HEK293T (cell line): Measurements from ENCODE around the gene MYBPH.

Experiments used
- CTCF ChIA-PET: fragments of 350-600 bp; formaldehyde crosslinking; extraction: SDS; loops from one replicate; lab custom pipeline; 2021; ENCODE audit warnings: antibody characterized with exemption, inconsistent platforms; lab: Yijun Ruan, JAX
- POLR2A ChIA-PET: fragments of 350-600 bp; formaldehyde crosslinking; extraction: SDS; loops from one replicate; lab custom pipeline; 2020; ENCODE audit warnings: antibody characterized with exemption, inconsistent platforms; lab: Yijun Ruan, JAX
- DNase-seq: peaks from one replicate; pipeline ENCODE4 v3.0.0; 2012; ENCODE audit warnings: mixed read lengths; ENCODE audit errors: extremely low spot score
- ARNT ChIP-seq: fragments of 450-650 bp; IDR thresholded peaks from 2 replicates; pipeline ENCODE4 v1.6.1; 2017; ENCODE audit warnings: mild to moderate bottlenecking
- BHLHE40 ChIP-seq: fragments of 450-650 bp; IDR thresholded peaks from 2 replicates; pipeline ENCODE4 v1.6.1; 2016; ENCODE audit warnings: mild to moderate bottlenecking, moderate library complexity, borderline replicate concordance
- CTBP1 ChIP-seq: fragments of 450-650 bp; IDR thresholded peaks from 2 replicates; pipeline ENCODE4 v1.6.1; 2016; ENCODE audit warnings: borderline replicate concordance
- ELF4 ChIP-seq: fragments of 450-650 bp; IDR thresholded peaks from 2 replicates; pipeline ENCODE4 v1.6.1; 2017; ENCODE audit warnings: antibody characterized with exemption
- FOXA1 ChIP-seq: fragments of 450-650 bp; IDR thresholded peaks from 2 replicates; pipeline ENCODE4 v1.6.1; 2016; ENCODE audit warnings: mild to moderate bottlenecking
- FOXK2 ChIP-seq: fragments of 450-650 bp; IDR thresholded peaks from 2 replicates; pipeline ENCODE4 v1.6.1; 2016; ENCODE audit warnings: mild to moderate bottlenecking
- FOXM1 ChIP-seq: fragments of 450-650 bp; IDR thresholded peaks from 2 replicates; pipeline ENCODE4 v1.6.1; 2017; ENCODE audit warnings: mild to moderate bottlenecking, borderline replicate concordance
- HDGF ChIP-seq: fragments of 450-650 bp; IDR thresholded peaks from 2 replicates; pipeline ENCODE4 v1.6.1; 2017; ENCODE audit warnings: antibody characterized with exemption, borderline replicate concordance
- L3MBTL2 ChIP-seq: fragments of 450-650 bp; conservative IDR thresholded peaks from 2 replicates; pipeline ENCODE4 v1.6.1; 2016; ENCODE audit warnings: mild to moderate bottlenecking
- LEF1 ChIP-seq: fragments of 450-650 bp; IDR thresholded peaks from 2 replicates; pipeline ENCODE4 v1.6.1; 2017; ENCODE audit warnings: mild to moderate bottlenecking, borderline replicate concordance
- NFRKB ChIP-seq: fragments of 450-650 bp; IDR thresholded peaks from 2 replicates; pipeline ENCODE4 v1.6.1; 2016; ENCODE audit warnings: mild to moderate bottlenecking, moderate library complexity
- PKNOX1 ChIP-seq: fragments of 450-650 bp; IDR thresholded peaks from 2 replicates; pipeline ENCODE4 v1.6.1; 2016
- SP1 ChIP-seq: fragments of 450-650 bp; IDR thresholded peaks from 2 replicates; pipeline ENCODE4 v1.6.1; 2017
- SUZ12 ChIP-seq: fragments of 450-650 bp; IDR thresholded peaks from 2 replicates; pipeline ENCODE4 v1.6.1; 2016; ENCODE audit warnings: mild to moderate bottlenecking
- TARDBP ChIP-seq: fragments of 450-650 bp; IDR thresholded peaks from 2 replicates; pipeline ENCODE4 v1.6.1; 2016
- ZNF384 ChIP-seq: fragments of 450-650 bp; IDR thresholded peaks from 2 replicates; pipeline ENCODE4 v1.6.1; 2016

Gene MYBPH

GRCh38 chr1:203217668-203218067 is 42.0 kb upstream of the MYBPH start:
- ChIA-PET CTCF (interaction anchor here (0.8 to 6.6 kb wide), 3 partner anchors 50 to 178 kb away, joined by 3 to 58 read pairs (median 42); no protein-coding TSS in a partner anchor), POLR2A (no interaction called here)
- DNase-seq: no peak
- TF ChIP-seq LEF1 (no peak), FOXA1 (no peak), HDGF (no peak), FOXM1 (no peak), FOXK2 (no peak), BHLHE40 (no peak), CTBP1 (no peak), ZNF384 (no peak)

- no peak for DNase-seq
- POLR2A ChIA-PET: no interaction called here
- TF ChIP-seq FOXM1: no peak
- TF ChIP-seq SP1: no peak
- TF ChIP-seq BHLHE40: no peak
- TF ChIP-seq HDGF: no peak
- TF ChIP-seq NFRKB: no peak
- no peak for TF ChIP-seq ELF4
- no peak for TF ChIP-seq FOXA1
- no peak for TF ChIP-seq ZNF384
- no peak for TF ChIP-seq FOXK2
- no peak for TF ChIP-seq TARDBP
- TF ChIP-seq PKNOX1: no peak
- TF ChIP-seq ARNT: no peak
- no peak for TF ChIP-seq CTBP1
- TF ChIP-seq LEF1: no peak
- TF ChIP-seq SUZ12: no peak
- no peak for TF ChIP-seq L3MBTL2
- CTCF ChIA-PET: interaction anchor here (0.6 to 6.6 kb wide), 6 partner anchors 8 to 177 kb away, joined by 3 to 58 read pairs (median 4); no protein-coding TSS in a partner anchor
Measured at GRCh38 chr1:203217139-203217655, 41.6 kb upstream of the MYBPH start.

- TF ChIP-seq SUZ12: no peak
- no peak for TF ChIP-seq L3MBTL2
- TF ChIP-seq FOXK2: no peak
- no peak for TF ChIP-seq TARDBP
- no peak for TF ChIP-seq LEF1
- no peak for TF ChIP-seq HDGF
- TF ChIP-seq SP1: no peak
- TF ChIP-seq ELF4: no peak
- no peak for TF ChIP-seq FOXM1
- POLR2A ChIA-PET: interaction anchor here (0.8 to 1.2 kb wide), 2 partner anchors 11 to 51 kb away, joined by 3 read pairs; no protein-coding TSS in a partner anchor
- CTCF ChIA-PET: interaction anchor here (0.5 to 6.6 kb wide), 14 partner anchors 9 to 185 kb away, joined by 3 to 58 read pairs (median 5); partner anchors contain the start of gene ADORA1
- DNase-seq: peak; percentile 83
Measured at GRCh38 chr1:203216274-203217138, 40.9 kb upstream of the MYBPH start.

DNA sequence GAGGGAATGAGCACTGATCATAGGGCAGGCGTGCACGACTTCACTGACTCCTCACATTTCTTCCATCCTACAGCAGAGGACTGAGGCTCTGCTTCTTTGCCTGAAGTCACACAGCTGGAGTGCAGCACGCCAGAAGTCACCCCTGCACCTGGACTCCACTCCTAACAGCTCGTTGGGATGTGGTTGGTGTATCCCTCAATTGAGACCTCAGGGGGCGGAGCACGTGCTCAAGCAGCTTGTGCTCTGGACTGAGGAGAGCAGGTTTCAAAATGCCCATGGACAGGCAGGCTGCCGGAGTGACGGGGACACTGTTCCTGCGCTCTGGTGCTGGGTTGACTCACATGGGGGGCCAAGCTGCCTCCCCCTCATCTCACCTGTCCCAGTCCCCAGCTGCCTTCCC is 39.9 kb upstream of the MYBPH start:
- POLR2A ChIA-PET: interaction anchor here (0.8 to 1.2 kb wide), 2 partner anchors 10 to 52 kb away, joined by 3 read pairs; no protein-coding TSS in a partner anchor
- CTCF ChIA-PET: interaction anchor here (1.0 to 6.6 kb wide), 10 partner anchors 10 to 184 kb away, joined by 3 to 58 read pairs (median 6); partner anchors contain the start of gene ADORA1
- TF ChIP-seq PKNOX1 (no peak), ARNT (no peak), TARDBP (no peak), FOXM1 (no peak), CTBP1 (no peak), HDGF (no peak), ZNF384 (no peak)
- DNase-seq: no peak

DNA sequence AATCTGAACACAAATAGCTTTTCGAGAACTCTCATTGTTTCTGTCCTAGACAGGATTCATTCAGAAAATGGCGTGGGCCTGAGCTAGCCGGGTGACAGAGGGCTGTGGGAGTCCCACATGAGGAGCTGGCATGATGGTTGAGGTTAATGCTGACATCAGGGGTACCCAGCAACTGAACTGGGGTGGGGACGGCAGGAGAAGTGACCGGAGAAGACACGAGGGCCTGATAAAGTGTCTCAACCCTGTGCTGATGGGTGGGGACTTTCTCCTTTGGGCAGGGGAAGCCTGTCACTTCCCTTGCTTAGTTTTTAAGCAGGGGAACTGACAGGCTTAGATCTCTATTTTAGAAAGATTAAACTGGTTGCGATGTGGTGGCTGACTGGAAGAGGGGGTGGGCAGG is 39.2 kb upstream of the MYBPH start:
- DNase-seq: no peak
- TF ChIP-seq ZNF384 (no peak), PKNOX1 (no peak), SUZ12 (no peak), L3MBTL2 (no peak), ARNT (no peak)
- CTCF ChIA-PET: interaction anchor here (0.6 to 6.6 kb wide), 7 partner anchors 42 to 607 kb away, joined by 4 to 58 read pairs (median 7); partner anchors contain the start of gene ADORA1
- POLR2A ChIA-PET: interaction anchor here (1.2 kb wide), 1 partner anchor 52 kb away, joined by 3 read pairs; no protein-coding TSS in a partner anchor

DNA sequence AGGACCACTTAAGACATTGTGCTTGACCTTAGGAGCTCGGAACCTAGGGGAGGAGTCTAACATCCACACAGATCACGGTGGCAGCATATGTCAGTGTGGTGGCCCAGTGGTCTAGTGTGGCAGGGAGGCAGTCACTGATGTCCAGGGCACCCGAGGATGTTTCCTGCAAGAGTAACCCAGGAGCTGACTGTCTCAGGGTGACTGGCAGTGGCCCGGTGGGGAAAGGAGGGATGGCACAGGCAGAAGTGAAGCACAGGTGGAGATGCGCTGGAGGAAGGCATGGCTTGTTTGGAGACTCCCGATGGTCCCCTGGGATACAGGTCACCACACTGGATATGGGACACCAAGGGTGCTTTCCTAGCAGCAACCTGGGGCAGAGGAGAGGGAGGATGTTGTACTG is 37.5 kb upstream of the MYBPH start:
- ChIA-PET CTCF (interaction anchor here (2.3 kb wide), 1 partner anchor 95 kb away, joined by 6 read pairs; no protein-coding TSS in a partner anchor), POLR2A (no interaction called here)
- DNase-seq: no peak
- TF ChIP-seq ELF4: no peak
- no peak for TF ChIP-seq SP1
- no peak for TF ChIP-seq PKNOX1
- TF ChIP-seq HDGF: no peak
- TF ChIP-seq TARDBP: no peak
- no peak for TF ChIP-seq SUZ12
- no peak for TF ChIP-seq LEF1
- no peak for TF ChIP-seq NFRKB
- TF ChIP-seq ARNT: no peak
- TF ChIP-seq BHLHE40: no peak
- TF ChIP-seq FOXA1: no peak
- TF ChIP-seq FOXK2: no peak
- no peak for TF ChIP-seq CTBP1
- TF ChIP-seq L3MBTL2: no peak
